Renal cortex interstitium (tissue), 11 donors: ENCODE results near the gene YIPF1. TPM values are rescaled to one million over a fixed set of nuclear protein-coding genes. Genes with fewer than 3 reads are reported as not detected.
"Not testable (repeated sequence)": the region's sequence is repeated elsewhere in the genome, so short reads cannot be mapped to it uniquely, and the experiment has no call there.

Experiments used
- DNase-seq, 11 donors: peaks; one replicate each; pipeline ENCODE4 v3.0.0-alpha.2; 2013; ENCODE audit warnings: low read depth in 9 of 11, low spot score in 4 of 11; ENCODE audit errors: extremely low read depth in 1 of 11
- polyA plus RNA-seq, 3 donors: library from polyadenylated mRNA; unstranded; fragments of 120-200 nt; gene quantifications; one replicate each; pipeline ENCODE4 v1.2.1, GENCODE V29; 2013; ENCODE audit not compliant: insufficient read length in 3 of 3

Gene YIPF1
- polyA plus RNA-seq, 3 donors, result 31.5 to 33.4 (median 32.8) TPM

DNA sequence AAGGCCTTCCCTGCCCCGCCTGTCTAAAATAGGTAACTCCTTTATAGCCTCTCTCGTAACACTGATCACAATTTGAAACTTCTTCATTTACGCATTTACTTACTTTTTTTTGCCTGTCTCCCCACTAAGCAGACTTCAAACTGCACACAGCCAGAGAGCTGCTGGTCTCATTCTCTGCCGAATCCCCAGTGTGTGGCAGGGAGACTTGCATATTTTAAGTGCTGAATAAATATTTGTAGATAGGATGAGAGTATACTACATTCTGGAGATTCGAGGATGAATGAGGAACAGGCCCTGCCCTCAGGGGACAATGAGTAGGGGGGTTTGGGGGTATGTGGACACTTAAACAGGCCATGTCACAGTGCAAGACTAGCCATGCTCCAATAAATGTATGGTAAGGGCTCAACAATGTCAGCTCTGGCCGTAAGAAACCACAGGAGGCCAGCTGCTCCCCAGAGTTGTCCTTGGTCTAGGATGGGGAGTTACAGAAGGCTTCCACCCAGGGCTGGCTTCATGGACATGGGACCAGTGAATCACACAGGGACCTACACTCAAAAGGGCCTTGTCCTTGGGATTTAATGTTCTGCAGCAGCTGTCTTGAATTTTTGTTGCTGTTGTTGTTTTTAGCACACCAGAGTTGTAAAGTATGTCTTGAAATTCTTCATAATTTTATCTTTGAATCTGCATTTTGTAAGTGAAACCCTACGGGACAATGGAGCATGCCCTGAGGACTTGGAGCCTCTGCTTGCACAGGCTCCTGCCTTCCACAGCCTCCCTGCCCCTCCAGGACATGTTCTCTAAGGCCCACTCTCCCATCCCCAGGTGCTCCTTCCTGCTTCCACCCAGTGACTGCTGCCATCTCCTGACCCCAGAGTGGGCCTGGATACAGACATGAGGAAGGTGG lies 12.9 kb upstream of the YIPF1 start:
- DNase-seq, result no peak

DNA sequence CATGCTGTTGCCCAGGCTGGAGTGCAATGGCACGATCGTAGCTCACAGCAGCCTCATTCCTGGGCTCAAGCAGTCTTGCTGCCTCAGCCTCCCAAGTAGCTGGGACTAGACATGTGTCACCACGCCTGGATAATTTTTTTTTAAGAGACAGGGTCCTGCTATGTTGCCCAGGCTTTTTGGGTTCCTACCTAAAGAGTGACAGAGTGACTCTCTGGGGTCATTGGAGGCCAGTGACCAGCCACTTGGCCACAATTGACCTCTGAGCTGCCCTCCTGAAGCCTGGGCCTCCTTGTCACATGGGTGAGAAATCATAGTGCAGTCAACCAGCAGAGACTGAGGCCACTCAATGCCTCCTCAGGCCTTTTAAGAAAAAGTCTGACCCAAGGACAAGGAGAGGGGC lies 10.1 kb upstream of the YIPF1 start:
- no peak for DNase-seq

GRCh38 chr1:53899206-53899628 lies 9.6 kb upstream of the YIPF1 start:
- DNase-seq, result peak; percentile 29 to 71 (median 61)

- no peak for DNase-seq
Observed at GRCh38 chr1:53896635-53897229, 7.1 kb upstream of the YIPF1 start.

GRCh38 chr1:53895421-53895820 lies 5.8 kb upstream of the YIPF1 start:
- no peak for DNase-seq

DNA sequence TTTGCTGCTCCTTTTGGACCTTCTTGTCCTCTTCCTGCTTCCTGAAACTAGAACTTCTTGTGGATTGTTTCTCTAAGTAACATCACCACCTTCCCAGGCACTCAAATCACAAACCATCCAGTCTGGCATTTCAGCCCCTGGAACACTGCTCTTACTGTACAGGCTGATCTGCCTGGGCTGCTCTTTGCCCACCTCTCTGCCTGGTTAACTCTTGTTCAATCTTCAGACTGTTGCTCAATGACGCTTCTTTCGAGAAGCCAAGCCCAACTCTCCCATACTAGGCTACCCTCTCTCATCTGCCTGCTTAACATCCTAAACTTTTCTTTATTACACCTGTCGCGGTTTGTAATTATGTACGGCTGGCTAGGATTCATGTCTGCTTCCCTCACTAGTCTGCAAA lies 5.0 kb upstream of the YIPF1 start:
- no peak for DNase-seq

DNA sequence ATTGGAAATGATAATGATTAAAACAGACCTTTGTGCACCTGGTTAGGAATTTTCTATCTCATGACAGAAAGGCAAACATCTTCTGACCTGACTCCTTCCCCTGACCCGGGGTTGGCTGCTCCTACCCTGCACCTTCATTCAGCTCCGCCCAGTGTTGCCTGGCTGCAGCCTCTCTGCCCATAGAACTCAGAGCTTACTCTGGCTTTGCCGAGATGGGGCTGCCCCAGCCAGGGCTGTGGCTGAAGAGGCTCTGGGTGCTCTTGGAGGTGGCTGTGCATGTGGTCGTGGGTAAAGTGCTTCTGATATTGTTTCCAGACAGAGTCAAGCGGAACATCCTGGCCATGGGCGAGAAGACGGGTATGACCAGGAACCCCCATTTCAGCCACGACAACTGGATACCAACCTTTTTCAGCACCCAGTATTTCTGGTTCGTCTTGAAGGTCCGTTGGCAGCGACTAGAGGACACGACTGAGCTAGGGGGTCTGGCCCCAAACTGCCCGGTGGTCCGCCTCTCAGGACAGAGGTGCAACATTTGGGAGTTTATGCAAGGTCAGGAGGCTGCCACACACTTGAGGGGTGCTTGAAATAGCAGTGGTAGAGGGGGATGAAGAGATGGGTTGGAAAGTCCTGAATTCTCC lies 4.5 kb upstream of the YIPF1 start, which contains the start of gene DIO1:
Gene DIO1 (plus strand): TSS at position 189 of the 638 bp plus-strand sequence. CDS start 24 bp downstream, at position 213.
- no peak for DNase-seq

GRCh38 chr1:53892911-53893310 lies 3.3 kb upstream of the YIPF1 start:
- no peak for DNase-seq

GRCh38 chr1:53891678-53892077 lies 2.1 kb upstream of the YIPF1 start:
- no peak for DNase-seq

GRCh38 chr1:53891018-53891417 lies 1.4 kb upstream of the YIPF1 start:
- DNase-seq, result no peak

- DNase-seq, result no peak
Observed at GRCh38 chr1:53890522-53890941, 935 bp upstream of the YIPF1 start.

- DNase-seq, result no peak
Observed at GRCh38 chr1:53888681-53889080, 916 bp downstream of the YIPF1 start.

GRCh38 chr1:53883600-53883999 lies 6.0 kb downstream of the YIPF1 start:
- not testable (repeated sequence) for DNase-seq

DNA sequence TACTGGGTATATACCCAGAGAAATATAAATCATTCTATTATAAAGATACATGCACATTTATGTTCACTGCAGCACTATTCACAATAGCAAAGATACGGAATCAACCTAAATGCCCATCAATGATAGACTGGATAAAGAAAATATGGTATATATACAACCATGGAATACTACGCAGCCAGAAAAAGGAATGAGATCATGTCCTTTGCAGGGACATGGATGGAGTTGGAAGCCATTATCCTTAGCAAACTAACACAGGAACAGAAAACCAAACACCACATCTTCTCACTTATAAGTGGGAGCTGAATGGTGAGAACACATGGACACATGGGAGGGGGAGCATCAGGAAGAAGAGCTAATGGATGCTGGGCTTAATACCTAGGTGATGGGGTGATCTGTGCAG lies 7.7 kb downstream of the YIPF1 start:
- not testable (repeated sequence) for DNase-seq

- peak in 2 of 11 donors; percentile 25 to 33 for DNase-seq
Observed at GRCh38 chr1:53878492-53879105, 11.0 kb downstream of the YIPF1 start.

GRCh38 chr1:53875150-53875549 lies 14.4 kb downstream of the YIPF1 start:
- DNase-seq, result not testable (repeated sequence)

DNA sequence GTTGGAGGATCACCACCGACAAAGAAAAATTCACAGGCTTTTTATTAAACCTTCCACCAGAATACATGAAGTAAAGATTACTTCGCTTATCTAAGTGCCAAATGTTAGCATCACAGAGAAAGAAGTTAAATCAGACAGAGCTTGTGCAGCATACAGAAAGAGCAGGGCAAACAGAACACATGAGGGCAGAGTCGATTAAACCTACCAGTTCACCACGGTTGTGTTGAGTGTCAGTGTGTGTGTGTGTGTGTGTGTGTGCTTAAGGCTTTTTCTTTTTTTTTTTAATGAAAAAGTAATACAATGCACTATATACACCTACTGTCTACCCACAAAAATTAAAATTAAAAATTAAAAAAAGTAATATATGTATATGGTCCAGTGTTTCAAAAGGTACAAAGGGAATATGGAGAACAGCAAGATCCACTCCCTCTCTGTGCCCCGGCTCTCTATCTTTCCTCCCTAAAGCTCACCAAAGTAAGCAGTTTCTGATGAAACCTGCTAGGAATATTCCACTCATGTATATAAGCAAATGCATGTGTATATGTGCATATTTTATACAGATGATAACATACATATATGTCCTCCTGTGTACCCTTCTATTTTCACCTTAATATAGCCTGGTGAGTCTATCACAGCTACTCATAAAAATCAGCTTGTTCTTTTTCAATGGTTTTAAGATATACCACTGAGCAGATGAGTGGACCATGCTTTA lies 17.7 kb downstream of the YIPF1 start:
- no peak for DNase-seq

DNA sequence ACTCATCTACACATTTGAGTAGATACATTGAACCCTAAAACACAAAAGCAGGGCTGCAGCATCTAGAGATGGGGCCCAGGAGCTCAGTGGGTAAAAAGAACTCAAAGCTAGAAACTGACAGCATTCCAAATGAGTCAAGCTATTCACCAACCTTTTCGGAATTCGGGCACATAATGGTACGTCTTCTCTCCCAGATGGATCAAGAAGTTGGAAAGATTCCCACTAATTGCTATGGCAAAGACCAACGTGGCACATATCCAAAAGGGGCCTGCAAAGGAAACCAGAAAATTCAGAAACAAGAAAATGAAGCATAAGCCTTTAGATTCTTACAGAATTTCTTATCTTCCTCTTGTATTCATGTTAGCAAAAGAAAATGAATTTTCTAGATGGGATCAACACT lies 18.4 kb downstream of the YIPF1 start:
- DNase-seq, result no peak
